GM21526 (cell line): ENCODE results near the gene PREX1.

Source experiments
- ATAC-seq: cut with Tn5 transposase; IDR thresholded peaks from one replicate; pipeline ENCODE4 v1.9.1; 2021; ENCODE audit warnings: moderate library complexity; ENCODE audit not compliant: unreplicated experiment, low FRiP score

The PREX1 gene

DNA sequence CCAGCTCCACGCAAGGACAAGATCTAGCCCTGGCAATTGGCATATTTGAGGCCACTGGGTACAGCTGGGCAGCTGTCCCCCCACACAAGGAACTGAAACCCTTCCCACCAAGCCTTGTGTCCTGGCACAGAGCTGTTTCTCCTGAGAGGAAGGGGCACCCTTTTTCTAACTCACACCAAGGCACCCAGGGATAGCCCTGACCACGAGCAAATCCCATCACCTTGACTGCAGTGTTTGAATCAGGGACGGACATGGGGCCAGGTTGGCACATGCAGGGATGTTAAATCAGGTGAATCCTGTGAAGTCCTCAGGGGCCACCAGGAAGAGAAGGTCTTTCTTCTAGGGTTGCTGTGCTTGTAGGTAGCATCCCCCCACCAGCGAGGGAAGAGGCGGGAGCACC, 246.6 kb downstream of the PREX1 start:
- ATAC-seq: no peak

GRCh38 chr20:48578397-48579098, 249.3 kb downstream of the PREX1 start:
- ATAC-seq: no peak

- no peak for ATAC-seq
Observed at GRCh38 chr20:48577557-48577956, 250.2 kb downstream of the PREX1 start.

DNA sequence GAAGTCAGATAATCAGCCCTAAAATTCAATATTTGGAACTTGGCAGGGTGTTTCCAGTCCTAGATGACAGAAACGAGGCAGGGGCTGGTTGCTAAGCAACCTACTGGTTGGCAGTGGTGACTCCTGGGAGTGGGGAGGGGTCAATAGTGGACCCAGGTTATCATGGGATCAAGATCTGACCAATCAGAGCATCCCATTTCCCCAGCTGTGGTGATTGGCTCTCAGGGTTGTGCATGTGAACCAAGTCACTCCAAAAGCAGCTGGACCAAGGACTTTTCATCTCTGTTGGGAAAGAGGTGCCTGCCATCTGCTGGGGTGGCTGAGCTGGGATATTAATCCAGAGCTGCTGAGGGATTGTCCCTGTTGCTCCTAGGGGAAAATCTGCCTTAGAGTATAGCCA, 253.4 kb downstream of the PREX1 start:
- ATAC-seq: no peak
